Stimulated activated naive CD8-positive, alpha-beta T cell treated with anti-CD3 and anti-CD28 coated beads, Interleukin-15, amount 100 ng/mL, for 72 hours (primary cell): Measurements from ENCODE around the gene URB1.
"Not testable (repeated sequence)": the region's sequence is repeated elsewhere in the genome, so short reads cannot be mapped to it uniquely, and the experiment has no call there.

Experiments used
- ATAC-seq: fragments of 150-1000 bp; cut with Tn5 transposase; 2 replicates; pipeline ENCODE4 v1.10.0; 2021; ENCODE audit warnings: mild to moderate bottlenecking, moderate library complexity
- DNase-seq, 2 donors: peaks; one replicate each; pipeline ENCODE4 v3.0.0; 2021 to 2022
- H3K27ac Mint-ChIP-seq, 2 donors: one replicate each; pipeline ENCODE4 v1.8.0; 2022; ENCODE audit warnings: mild to moderate bottlenecking in 2 of 2, mixed read lengths in 2 of 2, moderate library complexity in 2 of 2
- H3K27me3 Mint-ChIP-seq: one replicate; pipeline ENCODE4 v1.8.0; 2022; ENCODE audit warnings: mixed read lengths
- H3K4me1 Mint-ChIP-seq: one replicate; pipeline ENCODE4 v1.8.0; 2022; ENCODE audit warnings: mild to moderate bottlenecking, mixed read lengths
- H3K4me3 Mint-ChIP-seq, 2 donors: one replicate each; pipeline ENCODE4 v1.8.0; 2022; ENCODE audit warnings: mild to moderate bottlenecking in 2 of 2, mixed read lengths in 2 of 2, moderate library complexity in 1 of 2
- H3K9me3 Mint-ChIP-seq, 2 donors: one replicate each; pipeline ENCODE4 v1.8.0; 2022; ENCODE audit warnings: mixed read lengths in 2 of 2

URB1 gene

GRCh38 chr21:32392880-32393676, at the start of gene URB1:
TSS of gene URB1 (minus strand) at chr21:32393012. CDS start at chr21:32392910, 102 bp downstream.
- Mint-ChIP-seq H3K9me3 (no peaks in the 10 kb centered on the region), H3K4me1 (peaks cover 46% of the 10 kb centered on the region), H3K4me3 (peak within 1 kb of the TSS; percentile 86 to 91), H3K27me3 (no peaks in the 10 kb centered on the region), H3K27ac (peak within 1 kb of the TSS; percentile 90 to 97)
- DNase-seq (peak; percentile 94), ATAC-seq (peak; percentile 98)

GRCh38 chr21:32437729-32438128, 44.9 kb upstream of the URB1 start:
- H3K9me3 Mint-ChIP-seq = peaks cover 0 to 7% of the 10 kb centered on the region in 2 donors
- no peak for ATAC-seq
- peak overlapping the region in 1 of 2 donors; percentile 79 for H3K27ac Mint-ChIP-seq
- DNase-seq = no peak
- peaks cover 30% of the 10 kb centered on the region for H3K4me1 Mint-ChIP-seq
- peak overlapping the region in 1 of 2 donors; percentile 16 for H3K4me3 Mint-ChIP-seq
- H3K27me3 Mint-ChIP-seq = no peaks in the 10 kb centered on the region

GRCh38 chr21:32432982-32433660, 40.3 kb upstream of the URB1 start:
- peak overlapping the region in 1 of 2 donors; percentile 57 for H3K27ac Mint-ChIP-seq
- H3K4me1 Mint-ChIP-seq = peaks cover 20% of the 10 kb centered on the region
- DNase-seq, H3K9me3 Mint-ChIP-seq, H3K4me3 Mint-ChIP-seq, H3K27me3 Mint-ChIP-seq, ATAC-seq: not testable (repeated sequence)

GRCh38 chr21:32427958-32428623, 35.3 kb upstream of the URB1 start:
- Mint-ChIP-seq H3K27ac (peak overlapping the region in 1 of 2 donors; percentile 61), H3K27me3 (no peaks in the 10 kb centered on the region), H3K4me3 (no peak overlapping the region), H3K9me3 (no peaks in the 10 kb centered on the region), H3K4me1 (no peaks in the 10 kb centered on the region)
- no peak for DNase-seq
- no peak for ATAC-seq

- H3K27ac Mint-ChIP-seq = peak overlapping the region in 1 of 2 donors; percentile 85
- peaks cover 0 to 4% of the 10 kb centered on the region in 2 donors for H3K9me3 Mint-ChIP-seq
- no peaks in the 10 kb centered on the region for H3K4me1 Mint-ChIP-seq
- H3K27me3 Mint-ChIP-seq = no peaks in the 10 kb centered on the region
- DNase-seq (no peak), ATAC-seq (no peak)
- H3K4me3 Mint-ChIP-seq = no peak overlapping the region
Observed at GRCh38 chr21:32426592-32427051, 33.8 kb upstream of the URB1 start.

- ATAC-seq = no peak
- Mint-ChIP-seq H3K9me3 (peaks cover 0 to 4% of the 10 kb centered on the region in 2 donors), H3K4me3 (no peak overlapping the region), H3K27me3 (no peaks in the 10 kb centered on the region), H3K27ac (no peak overlapping the region), H3K4me1 (no peaks in the 10 kb centered on the region)
- DNase-seq = no peak
Observed at GRCh38 chr21:32426066-32426465, 33.3 kb upstream of the URB1 start.

- H3K4me3 Mint-ChIP-seq = no peak overlapping the region
- H3K9me3 Mint-ChIP-seq = peaks cover 0 to 4% of the 10 kb centered on the region in 2 donors
- ATAC-seq (no peak), DNase-seq (no peak)
- H3K27me3 Mint-ChIP-seq = no peaks in the 10 kb centered on the region
- no peaks in the 10 kb centered on the region for H3K4me1 Mint-ChIP-seq
- no peak overlapping the region for H3K27ac Mint-ChIP-seq
Observed at GRCh38 chr21:32425628-32426027, 32.8 kb upstream of the URB1 start.

- DNase-seq (no peak), ATAC-seq (no peak)
- no peaks in the 10 kb centered on the region for H3K27me3 Mint-ChIP-seq
- H3K4me3 Mint-ChIP-seq = no peak overlapping the region
- H3K27ac Mint-ChIP-seq = no peak overlapping the region
- peaks cover 0 to 4% of the 10 kb centered on the region in 2 donors for H3K9me3 Mint-ChIP-seq
- H3K4me1 Mint-ChIP-seq = no peaks in the 10 kb centered on the region
Observed at GRCh38 chr21:32424674-32425073, 31.9 kb upstream of the URB1 start.

- no peak overlapping the region for H3K4me3 Mint-ChIP-seq
- no peak for ATAC-seq
- DNase-seq = no peak
- H3K27me3 Mint-ChIP-seq = no peaks in the 10 kb centered on the region
- H3K9me3 Mint-ChIP-seq = peaks cover 0 to 4% of the 10 kb centered on the region in 2 donors
- H3K4me1 Mint-ChIP-seq = no peaks in the 10 kb centered on the region
- H3K27ac Mint-ChIP-seq = no peak overlapping the region
Observed at GRCh38 chr21:32424191-32424535, 31.4 kb upstream of the URB1 start.

GRCh38 chr21:32423320-32424190, 30.7 kb upstream of the URB1 start:
- Mint-ChIP-seq H3K9me3 (peaks cover 0 to 4% of the 10 kb centered on the region in 2 donors), H3K4me3 (no peak overlapping the region), H3K27ac (peak overlapping the region in 1 of 2 donors; percentile 55), H3K4me1 (peaks cover 1% of the 10 kb centered on the region), H3K27me3 (no peaks in the 10 kb centered on the region)
- DNase-seq = no peak
- no peak for ATAC-seq

GRCh38 chr21:32422064-32422463, 29.3 kb upstream of the URB1 start:
- H3K4me3 Mint-ChIP-seq = no peak overlapping the region
- H3K27ac Mint-ChIP-seq = no peak overlapping the region
- ATAC-seq = no peak
- DNase-seq = no peak
- H3K4me1 Mint-ChIP-seq = peaks cover 5% of the 10 kb centered on the region
- peaks cover 0 to 4% of the 10 kb centered on the region in 2 donors for H3K9me3 Mint-ChIP-seq
- no peaks in the 10 kb centered on the region for H3K27me3 Mint-ChIP-seq

GRCh38 chr21:32418146-32418545, 25.3 kb upstream of the URB1 start:
- DNase-seq (no peak), ATAC-seq (no peak)
- H3K27me3 Mint-ChIP-seq = no peaks in the 10 kb centered on the region
- no peak overlapping the region for H3K4me3 Mint-ChIP-seq
- H3K27ac Mint-ChIP-seq = peak overlapping the region in 1 of 2 donors; percentile 59
- peaks cover 0 to 4% of the 10 kb centered on the region in 2 donors for H3K9me3 Mint-ChIP-seq
- peaks cover 37% of the 10 kb centered on the region for H3K4me1 Mint-ChIP-seq

- DNase-seq (no peak), ATAC-seq (no peak)
- peak overlapping the region in 1 of 2 donors; percentile 65 for H3K27ac Mint-ChIP-seq
- no peak overlapping the region for H3K4me3 Mint-ChIP-seq
- H3K4me1 Mint-ChIP-seq = peaks cover 55% of the 10 kb centered on the region
- H3K9me3 Mint-ChIP-seq = no peaks in the 10 kb centered on the region
- no peaks in the 10 kb centered on the region for H3K27me3 Mint-ChIP-seq
Observed at GRCh38 chr21:32415451-32416398, 22.9 kb upstream of the URB1 start.
